Testis (tissue), 5 donors: ENCODE measurements around the gene GPR34. TPM values are rescaled to one million over a fixed set of nuclear protein-coding genes. Genes with fewer than 3 reads are reported as not detected.
"Not testable (repeated sequence)": the region's sequence is repeated elsewhere in the genome, so short reads cannot be mapped to it uniquely, and the experiment has no call there.

Experiments used
- DNase-seq: peaks from one replicate; pipeline ENCODE4 v3.0.0-alpha.2; 2019
- H3K27ac ChIP-seq, 2 donors: fragments of 200-600 bp; sonication (generic); one replicate each; pipeline ENCODE4 v1.5.1; 2019
- H3K27me3 ChIP-seq: fragments of 200-600 bp; sonication (generic); one replicate; pipeline ENCODE4 v1.5.1; 2019
- H3K36me3 ChIP-seq: fragments of 200-600 bp; sonication (generic); one replicate; pipeline ENCODE4 v1.5.1; 2017; ENCODE audit warnings: low read depth; ENCODE audit errors: missing control alignments
- H3K4me1 ChIP-seq: fragments of 200-600 bp; sonication (generic); one replicate; pipeline ENCODE4 v1.5.1; 2019
- H3K4me3 ChIP-seq, 2 donors: fragments of 200-600 bp; sonication (generic); one replicate each; pipeline ENCODE4 v1.5.1; 2017 to 2019
- H3K9me3 ChIP-seq: fragments of 200-600 bp; sonication (generic); one replicate; pipeline ENCODE4 v1.5.1; 2017
- CTCF ChIP-seq, 3 experiments: fragments of 450-650 bp in 2 of 3; fragments of 200-600 bp in 1 of 3; sonication (generic) in 1 of 3; IDR thresholded peaks; one replicate each; pipeline ENCODE4 v1.5.1; 2016 to 2019; ENCODE audit warnings: antibody characterized with exemption in 3 of 3, mild to moderate bottlenecking in 2 of 3, moderate library complexity in 1 of 3
- POLR2A ChIP-seq: fragments of 450-650 bp; IDR thresholded peaks from one replicate; pipeline ENCODE4 v1.6.1; 2017; ENCODE audit warnings: antibody characterized with exemption, mild to moderate bottlenecking, moderate library complexity
- WGBS, 2 donors: methylation state at CpG; one replicate each; pipeline ENCODE4 v1.1.5; 2018; 5-methylcytosine and 5-hydroxymethylcytosine counted together
- intact Hi-C: fragments of 100-400 bp; cut with DNase I; formaldehyde crosslinking; loops from one replicate; pipeline ENCODE4 v1.15.1; 2023; ENCODE audit warnings: low total_unique reads
- long read RNA-seq, 2 donors: transcript quantifications; one replicate each; lab custom pipeline, GENCODE V29; 2026
- polyA plus RNA-seq: library from polyadenylated mRNA; stranded (reverse); fragments of 350-450 nt; fragmentation: Illumina TruSeq; extraction: RNeasy Lipid Tissue Mini Kit (QIAGEN cat#74804); gene quantifications from one replicate; pipeline ENCODE4 v1.2.3, GENCODE V29; 2014; ENCODE audit warnings: low read depth, low replicate concordance; ENCODE audit not compliant: insufficient read depth
- total RNA-seq, 2 donors: library from RNA; depleted of rRNA; stranded (reverse); fragments of >200 nt; gene quantifications; one replicate each; pipeline ENCODE4 v1.2.3, GENCODE V29; 2016

GPR34 gene
- 1 to 10 TPM; 1.0 to 3.8 TPM for total RNA-seq
- polyA plus RNA-seq: 3.5 TPM
- long read RNA-seq, donor 1, partial matches to known transcripts: 0 of 4 reads
- long read RNA-seq, donor 1, other reads (novel, unspliced or antisense): 0 of 4 reads
- long read RNA-seq, donor 2, partial matches to known transcripts: 0 of 3 reads
- long read RNA-seq, donor 2, other reads (novel, unspliced or antisense): 0 of 3 reads

- Histone ChIP-seq H3K36me3 (no peaks in the 10 kb centered on the region), H3K4me1 (no peaks in the 10 kb centered on the region), H3K9me3 (no peaks in the 10 kb centered on the region), H3K4me3 (no peak within 1 kb of the TSS), H3K27me3 (no peaks in the 10 kb centered on the region), H3K27ac (no peak within 1 kb of the TSS)
- WGBS, 2 donors: 70 to 82% methylated on average over 6 to 8 of the region's 8 CpGs
- TF ChIP-seq POLR2A: no peak
- TF ChIP-seq CTCF (IDR thresholded peaks at IDR 0.05): no peak
- intact Hi-C loops: no loop called here
- DNase-seq: peak; percentile 15
These were observed at the start of gene GPR34 for GRCh38 chrX:41688835-41689234. Gene GPR34 (plus strand): TSS chrX:41688973. CDS start chrX:41695634, 6,661 bp downstream.

GRCh38 chrX:41646201-41646600 lies 42.6 kb upstream of the GPR34 start:
- DNase-seq, intact Hi-C loops, H3K9me3 ChIP-seq, H3K4me1 ChIP-seq, H3K27me3 ChIP-seq, H3K4me3 ChIP-seq, H3K36me3 ChIP-seq, H3K27ac ChIP-seq: not testable (repeated sequence)
- 66 to 79% methylated on average over 2 of the region's 2 CpGs for WGBS, 2 donors

GRCh38 chrX:41653125-41653524 lies 35.6 kb upstream of the GPR34 start:
- TF ChIP-seq CTCF (IDR thresholded peaks at IDR 0.05) (no peak), POLR2A (no peak)
- Histone ChIP-seq H3K27ac (no peak overlapping the region), H3K9me3 (no peaks in the 10 kb centered on the region), H3K36me3 (no peaks in the 10 kb centered on the region), H3K4me1 (no peaks in the 10 kb centered on the region), H3K4me3 (no peak overlapping the region), H3K27me3 (no peaks in the 10 kb centered on the region)
- intact Hi-C loops: no loop called here
- 93 to 96% methylated on average over 4 of the region's 4 CpGs for WGBS, 2 donors
- DNase-seq: no peak

- intact Hi-C loops: no loop called here
- H3K36me3 ChIP-seq: no peaks in the 10 kb centered on the region
- TF ChIP-seq POLR2A (no peak), CTCF (IDR thresholded peaks at IDR 0.05) (no peak)
- no peak overlapping the region for H3K4me3 ChIP-seq
- 87 to 89% methylated on average over 4 of the region's 4 CpGs for WGBS, 2 donors
- no peak for DNase-seq
- no peaks in the 10 kb centered on the region for H3K4me1 ChIP-seq
- H3K27me3 ChIP-seq: no peaks in the 10 kb centered on the region
- no peaks in the 10 kb centered on the region for H3K9me3 ChIP-seq
- no peak overlapping the region for H3K27ac ChIP-seq
These were observed 33.7 kb upstream of the GPR34 start for GRCh38 chrX:41655101-41655500.

- no peak for TF ChIP-seq CTCF (IDR thresholded peaks at IDR 0.05)
- no peak for TF ChIP-seq POLR2A
- no peak overlapping the region for H3K27ac ChIP-seq
- no peaks in the 10 kb centered on the region for H3K9me3 ChIP-seq
- WGBS, 2 donors: 77 to 83% methylated on average over 3 to 4 of the region's 4 CpGs
- H3K4me3 ChIP-seq: no peak overlapping the region
- H3K4me1 ChIP-seq: no peaks in the 10 kb centered on the region
- no peaks in the 10 kb centered on the region for H3K36me3 ChIP-seq
- no peak for DNase-seq
- intact Hi-C loops: no loop called here
- no peaks in the 10 kb centered on the region for H3K27me3 ChIP-seq
These were observed 33.1 kb upstream of the GPR34 start for GRCh38 chrX:41655631-41656030.
